Hematopoietic multipotent progenitor cell treated with erythropoietin and hydrocortisone succinate and interleukin-3 and kit ligand, for 15 days (in vitro differentiated cells): ENCODE data around the gene HCK.

Experiments
- DNase-seq: peaks from one replicate; pipeline ENCODE4 v3.0.0-alpha.2; 2015; ENCODE audit warnings: low spot score

Gene HCK

GRCh38 chr20:32062776-32063170 lies 10.7 kb downstream of the HCK start:
- DNase-seq, result no peak

DNA sequence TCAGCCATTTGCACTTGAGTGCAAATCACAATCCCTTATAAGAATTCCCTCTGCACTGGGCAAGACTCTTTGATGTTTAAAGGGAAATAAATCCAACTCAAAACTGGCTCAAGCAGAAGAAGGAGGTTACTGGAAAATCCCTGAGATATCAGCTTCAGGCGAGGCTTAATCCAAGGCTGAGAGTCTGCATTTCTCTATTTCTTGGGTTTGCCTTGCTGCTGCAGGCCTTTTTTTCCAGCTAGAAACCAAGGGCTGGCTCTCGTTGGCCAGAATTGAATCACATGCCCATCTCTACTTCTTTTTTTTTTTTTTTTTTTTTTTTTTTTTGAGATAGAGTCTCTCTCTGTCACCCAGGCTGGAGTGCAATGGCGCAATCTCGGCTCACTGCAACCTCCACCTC lies 11.7 kb downstream of the HCK start:
- DNase-seq, result no peak

DNA sequence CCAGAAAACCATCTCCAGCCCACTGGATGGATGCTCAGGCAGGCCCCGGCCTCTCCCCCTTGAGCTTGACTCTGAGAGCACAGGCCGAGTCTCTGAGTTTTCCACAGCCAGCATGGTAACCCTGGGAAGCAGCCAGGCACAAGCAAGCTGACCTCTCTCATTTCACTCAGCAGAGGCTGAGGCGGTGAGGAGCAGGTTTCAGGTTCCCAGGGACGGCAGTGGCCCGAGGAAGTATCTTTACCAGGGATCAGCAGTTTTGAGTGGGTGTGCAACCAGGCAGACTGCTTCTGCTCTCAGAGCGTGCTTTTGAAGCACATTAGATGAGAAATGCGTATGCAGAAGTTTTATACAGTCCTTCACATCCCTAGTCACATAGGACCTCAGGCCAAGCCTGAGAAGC lies 12.6 kb downstream of the HCK start:
- DNase-seq, result no peak

- DNase-seq, result no peak
These were observed 15.3 kb downstream of the HCK start for GRCh38 chr20:32067234-32067821.

- DNase-seq, result no peak
These were observed 16.1 kb downstream of the HCK start for GRCh38 chr20:32068174-32068573.

DNA sequence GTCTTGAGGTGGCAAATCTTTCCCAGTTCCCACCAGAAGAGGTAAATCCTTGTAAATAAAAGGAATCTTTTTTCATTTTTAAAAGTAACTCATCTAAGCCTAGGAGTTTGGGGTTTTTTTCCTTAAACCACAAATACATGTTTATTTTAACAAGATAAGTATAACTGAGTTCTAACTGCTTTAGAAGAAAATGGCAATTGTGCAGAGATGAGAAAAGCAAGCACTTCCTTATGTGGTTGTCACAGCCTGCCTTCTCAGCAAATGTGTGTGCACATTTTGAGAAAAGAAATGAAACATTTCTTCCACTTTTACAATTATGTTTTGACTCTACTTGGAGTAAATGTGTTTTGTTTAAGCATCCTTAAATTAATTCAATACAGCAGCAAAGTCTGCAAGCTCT lies 17.7 kb downstream of the HCK start:
- no peak for DNase-seq

DNA sequence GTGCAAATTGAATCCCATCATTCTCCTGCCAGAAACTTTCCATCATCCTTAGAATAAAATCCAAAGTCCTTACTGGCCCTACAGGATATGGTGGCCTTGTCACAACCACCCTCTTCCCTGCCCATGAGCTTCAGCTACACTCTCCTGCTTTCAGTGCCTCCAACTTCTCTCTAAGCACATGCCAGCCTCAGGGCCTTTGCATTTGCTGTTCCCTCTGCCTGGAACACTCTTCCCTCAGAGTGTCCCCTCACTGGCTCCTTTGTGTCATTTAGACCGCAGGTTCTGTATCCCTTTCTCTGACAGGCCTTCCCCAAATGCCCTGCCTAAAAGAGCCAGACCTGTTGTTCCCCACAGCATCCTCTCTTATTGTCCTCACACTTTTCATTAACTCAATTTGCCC lies 18.2 kb downstream of the HCK start:
- DNase-seq, result no peak

GRCh38 chr20:32070690-32071213 lies 18.7 kb downstream of the HCK start:
- DNase-seq, result no peak

DNA sequence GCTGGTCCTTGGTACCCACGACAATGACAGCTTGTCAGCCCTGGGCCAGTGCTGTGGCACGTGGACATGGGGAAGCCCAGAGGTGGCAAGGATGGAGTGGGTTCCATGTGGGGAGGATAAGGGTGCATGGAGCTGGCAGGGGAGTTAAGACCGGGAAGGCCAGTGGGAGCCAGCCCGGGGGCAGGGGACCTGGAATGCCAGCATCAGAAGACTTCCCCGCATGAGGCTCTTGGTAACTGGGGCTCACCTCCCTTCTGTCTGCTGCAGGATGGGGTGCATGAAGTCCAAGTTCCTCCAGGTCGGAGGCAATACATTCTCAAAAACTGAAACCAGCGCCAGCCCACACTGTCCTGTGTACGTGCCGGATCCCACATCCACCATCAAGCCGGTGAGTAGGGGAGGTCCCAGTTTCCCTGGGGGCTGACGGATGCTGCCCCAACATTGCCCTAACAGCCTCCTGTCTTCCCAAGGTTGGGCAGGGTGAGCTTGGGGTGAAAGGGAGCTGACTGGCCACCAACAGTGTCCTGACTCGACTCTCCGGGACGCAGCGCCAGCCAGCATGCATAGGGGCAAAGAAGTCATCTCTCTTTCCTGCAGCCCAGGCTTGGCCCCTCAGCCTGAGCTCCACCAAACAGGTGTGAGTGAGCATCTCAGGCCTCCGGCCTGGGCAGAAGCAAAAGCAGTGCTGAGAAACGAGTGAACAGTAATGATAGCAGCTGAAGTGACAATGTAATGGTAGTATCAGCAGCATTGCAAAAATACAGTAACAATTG lies 19.5 kb downstream of the HCK start:
- DNase-seq, result no peak

- DNase-seq, result no peak
These were observed 20.2 kb downstream of the HCK start for GRCh38 chr20:32072168-32072750.

DNA sequence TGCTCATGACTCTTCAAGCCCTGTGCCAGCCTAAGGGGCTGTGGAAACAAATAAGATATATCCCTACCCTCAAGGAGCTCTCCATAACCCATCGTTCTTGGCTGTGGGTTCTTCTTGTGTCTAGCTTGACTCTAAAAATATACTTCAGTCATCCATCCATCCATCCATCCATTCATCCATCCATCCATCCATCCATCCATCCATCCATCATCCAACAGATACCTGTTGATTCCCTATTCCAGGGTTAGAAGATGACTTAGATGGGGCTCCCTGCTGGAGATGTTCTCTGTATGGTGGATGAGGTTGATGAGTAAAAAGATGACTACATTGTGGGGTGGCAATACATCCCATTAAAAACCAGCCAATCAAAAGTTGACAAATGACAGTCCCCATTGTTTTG lies 23.5 kb downstream of the HCK start:
- no peak for DNase-seq

- no peak for DNase-seq
These were observed 25.1 kb downstream of the HCK start for GRCh38 chr20:32077190-32077589.

DNA sequence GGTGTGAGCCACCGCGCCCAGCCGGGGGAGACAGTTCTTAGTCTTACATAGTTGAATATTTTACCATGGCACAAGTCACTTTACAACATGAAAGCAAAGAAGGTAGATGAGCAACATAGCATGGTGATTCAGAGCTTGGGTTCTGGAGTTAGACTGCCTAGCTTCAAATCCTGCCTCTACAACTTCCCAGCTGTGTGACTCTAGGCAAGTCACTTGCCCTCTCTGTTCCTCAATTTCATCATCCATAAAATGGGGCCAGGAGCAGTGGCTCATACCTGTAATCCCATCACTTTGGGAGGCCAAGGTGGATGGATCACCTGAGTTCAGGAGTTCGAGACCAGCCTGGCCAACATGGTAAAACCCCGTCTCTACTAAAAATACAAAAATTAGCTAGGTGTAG lies 26.3 kb downstream of the HCK start:
- no peak for DNase-seq

GRCh38 chr20:32078791-32079190 lies 26.7 kb downstream of the HCK start:
- no peak for DNase-seq

GRCh38 chr20:32079655-32080109 lies 27.6 kb downstream of the HCK start:
- no peak for DNase-seq

- DNase-seq, result no peak
These were observed 28.7 kb downstream of the HCK start for GRCh38 chr20:32080783-32081182.

- DNase-seq, result no peak
These were observed 31.4 kb downstream of the HCK start for GRCh38 chr20:32083469-32083868.

GRCh38 chr20:32087070-32087469 lies 35.0 kb downstream of the HCK start:
- no peak for DNase-seq

GRCh38 chr20:32088759-32089158 lies 36.7 kb downstream of the HCK start:
- no peak for DNase-seq

DNA sequence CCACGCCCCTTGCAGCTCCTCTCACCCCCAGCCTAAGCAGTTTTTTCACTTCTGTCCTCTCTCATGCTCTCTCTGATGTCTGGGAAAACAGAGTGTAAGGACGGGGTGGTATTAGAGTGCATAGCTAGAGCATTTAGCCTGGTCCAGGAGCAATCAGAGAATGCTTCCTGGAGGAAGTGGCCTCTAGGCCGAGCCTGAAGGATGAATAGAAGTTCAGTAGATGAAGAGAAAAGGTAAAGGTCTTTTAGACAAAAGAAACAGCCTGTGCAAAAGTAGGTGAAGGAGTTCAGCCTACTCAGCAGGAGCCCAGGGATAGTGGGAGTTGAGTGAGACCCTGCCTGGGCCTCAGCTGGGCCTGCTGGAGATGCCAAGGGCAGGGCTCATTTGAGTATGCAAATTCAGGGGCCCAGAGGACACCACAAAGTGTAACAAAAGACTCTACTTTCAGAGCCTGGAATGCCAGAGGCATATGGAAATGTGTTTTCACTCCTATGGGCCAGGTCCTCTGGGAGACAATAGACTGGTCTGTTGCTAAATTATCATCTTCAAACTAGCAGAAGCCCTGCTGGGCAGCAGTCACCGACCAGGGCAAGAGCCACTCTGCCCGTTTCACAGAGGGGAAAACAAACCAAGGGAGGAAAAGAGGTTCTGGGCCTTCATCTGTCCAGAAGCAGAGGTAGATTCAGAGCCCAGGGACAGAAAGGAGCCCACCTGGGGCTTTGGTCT lies 37.8 kb downstream of the HCK start:
- DNase-seq, result no peak

DNA sequence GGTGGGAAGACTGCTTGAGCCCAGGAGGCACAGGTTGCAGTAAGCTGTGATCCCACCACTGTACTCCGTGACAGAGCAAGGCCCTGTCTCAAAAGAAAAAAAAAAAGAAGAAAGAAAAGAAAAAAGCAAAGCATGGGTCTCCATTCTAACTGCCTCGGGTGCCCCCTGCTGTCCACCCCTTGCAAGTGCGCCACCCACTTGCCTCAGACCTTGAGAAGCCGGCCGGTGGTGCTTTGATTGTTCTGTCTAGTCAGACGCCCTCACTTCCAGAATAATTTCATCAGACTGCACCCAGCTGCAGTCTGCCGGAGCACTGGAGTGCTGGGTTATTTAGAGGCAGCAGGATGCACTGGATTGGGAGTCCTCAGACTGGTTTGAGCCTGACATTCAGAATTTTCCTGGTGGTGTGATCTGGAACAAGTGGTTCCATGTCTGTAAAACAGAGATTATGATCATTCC lies 39.9 kb downstream of the HCK start:
- DNase-seq, result peak; percentile 62

GRCh38 chr20:32098786-32099185 lies 46.7 kb downstream of the HCK start:
- no peak for DNase-seq
